Osteoblast (primary cell): Measurements from ENCODE around the gene COL4A1. TPM values are rescaled to one million over a fixed set of nuclear protein-coding genes. Genes with fewer than 3 reads are reported as not detected.

Experiments used
- DNase-seq: peaks from one replicate; pipeline ENCODE4 v3.0.0; 2011; ENCODE audit warnings: low spot score, mixed read lengths; ENCODE audit not compliant: insufficient read length; ENCODE audit errors: missing footprints
- H2AFZ ChIP-seq: 2 replicates; pipeline ENCODE4 v1.6.0; 2011; ENCODE audit warnings: mild to moderate bottlenecking, low read length
- H3K27ac ChIP-seq: 2 replicates; pipeline ENCODE4 v1.5.1; 2011; ENCODE audit warnings: mild to moderate bottlenecking, low read depth, low read length, moderate library complexity
- H3K27me3 ChIP-seq: 2 replicates; pipeline ENCODE4 v1.6.0; 2012; ENCODE audit warnings: mild to moderate bottlenecking, control low read depth, inconsistent platforms, low read length, moderate library complexity; ENCODE audit not compliant: insufficient read depth
- H3K36me3 ChIP-seq: 2 replicates; pipeline ENCODE4 v1.5.1; 2011; ENCODE audit warnings: mild to moderate bottlenecking, low read length, control low read depth, moderate library complexity; ENCODE audit not compliant: insufficient read depth
- H3K4me1 ChIP-seq: 2 replicates; pipeline ENCODE4 v1.5.1; 2011; ENCODE audit warnings: mild to moderate bottlenecking, low read length, control low read depth, moderate library complexity; ENCODE audit not compliant: insufficient read depth
- H3K4me2 ChIP-seq: 2 replicates; pipeline ENCODE4 v1.6.0; 2011; ENCODE audit warnings: mild to moderate bottlenecking, low read length; ENCODE audit not compliant: insufficient read depth
- H3K4me3 ChIP-seq: fragments of 200-600 bp; sonication (generic); 3 replicates; pipeline ENCODE4 v1.5.1; 2012; ENCODE audit warnings: mild to moderate bottlenecking, low read length, inconsistent platforms; ENCODE audit not compliant: insufficient read depth
- H3K79me2 ChIP-seq: 2 replicates; pipeline ENCODE4 v1.6.0; 2012; ENCODE audit warnings: mild to moderate bottlenecking, low read length, control low read depth, inconsistent platforms; ENCODE audit not compliant: insufficient read depth
- H3K9me3 ChIP-seq: 2 replicates; pipeline ENCODE4 v1.5.1; 2011; ENCODE audit warnings: low read depth, low read length, control low read depth
- H4K20me1 ChIP-seq: 2 replicates; pipeline ENCODE4 v1.6.0; 2012; ENCODE audit warnings: mild to moderate bottlenecking, low read length, control low read depth; ENCODE audit not compliant: insufficient read depth
- total RNA-seq: library from RNA; depleted of rRNA; stranded (reverse); fragments of >200 nt; gene quantifications from 2 replicates; pipeline ENCODE4 v1.2.3, GENCODE V29; 2012
- TF ChIP-seq, protein P1 (sequence below): IDR thresholded peaks from 2 replicates; pipeline ENCODE4 v1.5.1; 2011; ENCODE audit warnings: mild to moderate bottlenecking, low read depth, low read length, moderate library complexity; ENCODE audit errors: extremely low read depth

Gene COL4A1
- total RNA-seq, 1 donor = 412 TPM

DNA sequence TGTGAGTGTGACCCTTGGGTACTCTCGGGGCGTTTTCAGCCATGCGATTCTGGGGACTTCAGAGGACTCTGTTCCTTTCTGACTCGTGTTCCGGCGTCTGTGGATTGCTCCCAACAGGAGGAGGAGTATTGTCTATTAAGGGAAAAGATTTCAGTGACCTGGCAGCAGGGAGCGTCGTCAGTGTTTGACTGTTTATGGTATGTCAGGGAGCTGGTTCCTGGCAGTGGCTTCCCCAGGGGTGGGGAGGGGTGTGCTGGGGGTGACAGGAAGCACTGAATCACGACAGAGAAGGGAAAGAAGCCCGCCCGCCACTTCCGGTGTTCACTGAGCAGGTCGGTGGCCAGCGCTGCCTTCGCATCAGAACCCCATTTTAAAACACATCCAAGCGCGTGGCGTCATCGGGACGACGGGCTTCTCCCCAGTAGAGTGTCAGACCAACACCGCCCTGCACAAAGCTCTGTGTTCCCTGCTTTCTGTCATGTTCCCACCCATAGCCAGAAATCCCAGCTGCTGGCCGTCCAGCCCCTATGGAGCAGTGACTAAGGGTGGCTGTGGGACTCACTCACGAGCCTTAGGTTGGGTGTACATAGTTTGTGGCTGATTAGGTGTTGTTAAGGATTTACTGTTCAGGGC is 34.0 kb upstream of the COL4A1 start:
- H3K4me2 ChIP-seq = no peak overlapping the region
- H3K4me3 ChIP-seq = no peak overlapping the region
- TF ChIP-seq, protein P1, sequence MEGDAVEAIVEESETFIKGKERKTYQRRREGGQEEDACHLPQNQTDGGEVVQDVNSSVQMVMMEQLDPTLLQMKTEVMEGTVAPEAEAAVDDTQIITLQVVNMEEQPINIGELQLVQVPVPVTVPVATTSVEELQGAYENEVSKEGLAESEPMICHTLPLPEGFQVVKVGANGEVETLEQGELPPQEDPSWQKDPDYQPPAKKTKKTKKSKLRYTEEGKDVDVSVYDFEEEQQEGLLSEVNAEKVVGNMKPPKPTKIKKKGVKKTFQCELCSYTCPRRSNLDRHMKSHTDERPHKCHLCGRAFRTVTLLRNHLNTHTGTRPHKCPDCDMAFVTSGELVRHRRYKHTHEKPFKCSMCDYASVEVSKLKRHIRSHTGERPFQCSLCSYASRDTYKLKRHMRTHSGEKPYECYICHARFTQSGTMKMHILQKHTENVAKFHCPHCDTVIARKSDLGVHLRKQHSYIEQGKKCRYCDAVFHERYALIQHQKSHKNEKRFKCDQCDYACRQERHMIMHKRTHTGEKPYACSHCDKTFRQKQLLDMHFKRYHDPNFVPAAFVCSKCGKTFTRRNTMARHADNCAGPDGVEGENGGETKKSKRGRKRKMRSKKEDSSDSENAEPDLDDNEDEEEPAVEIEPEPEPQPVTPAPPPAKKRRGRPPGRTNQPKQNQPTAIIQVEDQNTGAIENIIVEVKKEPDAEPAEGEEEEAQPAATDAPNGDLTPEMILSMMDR = no peak
- H3K27me3 ChIP-seq = no peaks in the 10 kb centered on the region
- peaks cover 63% of the 10 kb centered on the region for H3K79me2 ChIP-seq
- H3K27ac ChIP-seq = peak overlapping the region; percentile 13
- no peaks in the 10 kb centered on the region for H3K9me3 ChIP-seq
- H4K20me1 ChIP-seq = peaks cover 6% of the 10 kb centered on the region
- H3K4me1 ChIP-seq = peaks cover 29% of the 10 kb centered on the region
- DNase-seq = no peak
- H3K36me3 ChIP-seq = peaks cover 32% of the 10 kb centered on the region
- no peak overlapping the region for H2AFZ ChIP-seq

DNA sequence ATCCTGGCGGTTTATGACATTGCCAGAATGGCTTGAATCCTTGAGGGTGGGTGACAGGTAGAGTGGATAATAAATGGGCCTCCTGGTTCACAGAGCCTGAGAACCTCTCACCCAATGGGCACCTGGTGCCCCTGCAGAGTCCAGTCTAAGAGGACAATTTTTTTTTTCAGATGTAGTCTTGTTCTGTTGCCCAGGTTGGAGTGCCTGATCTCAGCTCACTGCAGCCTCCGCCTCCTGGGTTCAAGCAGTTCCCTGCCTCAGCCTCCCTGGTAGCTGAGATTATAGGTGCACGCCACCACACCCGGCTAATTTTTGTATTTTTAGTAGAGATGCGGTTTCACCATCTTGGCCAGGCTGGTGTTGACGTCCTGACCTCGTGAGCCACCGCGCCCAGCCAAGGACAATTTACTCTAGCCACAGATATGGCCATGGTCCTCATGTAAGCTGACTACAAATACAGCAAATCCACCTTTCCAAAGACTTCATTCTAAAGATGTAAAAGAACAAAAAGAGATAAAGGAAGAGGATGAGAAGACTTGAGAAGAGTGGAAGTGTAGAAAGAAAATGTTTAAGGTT is 33.1 kb upstream of the COL4A1 start:
- peaks cover 6% of the 10 kb centered on the region for H4K20me1 ChIP-seq
- no peak overlapping the region for H2AFZ ChIP-seq
- H3K4me2 ChIP-seq = no peak overlapping the region
- no peak for DNase-seq
- peaks cover 61% of the 10 kb centered on the region for H3K79me2 ChIP-seq
- H3K4me3 ChIP-seq = no peak overlapping the region
- TF ChIP-seq, protein P1 = no peak
- no peaks in the 10 kb centered on the region for H3K9me3 ChIP-seq
- H3K27ac ChIP-seq = peak overlapping the region; percentile 13
- H3K4me1 ChIP-seq = peaks cover 29% of the 10 kb centered on the region
- H3K27me3 ChIP-seq = no peaks in the 10 kb centered on the region
- peaks cover 36% of the 10 kb centered on the region for H3K36me3 ChIP-seq

DNA sequence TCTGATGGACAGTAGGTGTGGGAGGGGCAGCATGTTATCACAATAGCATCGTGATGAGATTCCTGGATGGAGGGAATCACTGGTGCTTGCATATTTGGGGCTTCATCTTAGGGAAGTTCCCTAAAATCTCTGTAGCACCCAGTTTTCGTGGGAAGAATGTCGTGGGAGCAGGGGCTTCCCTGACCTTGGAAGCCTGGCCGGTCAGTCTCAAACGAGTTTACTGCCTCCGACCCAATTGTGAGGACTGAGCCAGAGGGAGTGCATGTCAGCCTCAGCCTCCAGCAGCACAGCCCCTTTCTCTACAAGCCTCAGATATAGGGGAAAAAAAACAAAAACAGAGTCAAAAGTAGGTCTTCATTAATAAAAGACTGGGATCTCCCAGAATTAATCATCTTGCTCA is 32.3 kb upstream of the COL4A1 start:
- DNase-seq = no peak
- Histone ChIP-seq H2AFZ (no peak overlapping the region), H3K27ac (peak overlapping the region; percentile 79), H3K4me2 (no peak overlapping the region), H4K20me1 (peaks cover 9% of the 10 kb centered on the region), H3K9me3 (no peaks in the 10 kb centered on the region), H3K4me1 (peaks cover 29% of the 10 kb centered on the region), H3K79me2 (peaks cover 69% of the 10 kb centered on the region), H3K27me3 (no peaks in the 10 kb centered on the region), H3K36me3 (peaks cover 40% of the 10 kb centered on the region), H3K4me3 (no peak overlapping the region)
- TF ChIP-seq, protein P1 = no peak

DNA sequence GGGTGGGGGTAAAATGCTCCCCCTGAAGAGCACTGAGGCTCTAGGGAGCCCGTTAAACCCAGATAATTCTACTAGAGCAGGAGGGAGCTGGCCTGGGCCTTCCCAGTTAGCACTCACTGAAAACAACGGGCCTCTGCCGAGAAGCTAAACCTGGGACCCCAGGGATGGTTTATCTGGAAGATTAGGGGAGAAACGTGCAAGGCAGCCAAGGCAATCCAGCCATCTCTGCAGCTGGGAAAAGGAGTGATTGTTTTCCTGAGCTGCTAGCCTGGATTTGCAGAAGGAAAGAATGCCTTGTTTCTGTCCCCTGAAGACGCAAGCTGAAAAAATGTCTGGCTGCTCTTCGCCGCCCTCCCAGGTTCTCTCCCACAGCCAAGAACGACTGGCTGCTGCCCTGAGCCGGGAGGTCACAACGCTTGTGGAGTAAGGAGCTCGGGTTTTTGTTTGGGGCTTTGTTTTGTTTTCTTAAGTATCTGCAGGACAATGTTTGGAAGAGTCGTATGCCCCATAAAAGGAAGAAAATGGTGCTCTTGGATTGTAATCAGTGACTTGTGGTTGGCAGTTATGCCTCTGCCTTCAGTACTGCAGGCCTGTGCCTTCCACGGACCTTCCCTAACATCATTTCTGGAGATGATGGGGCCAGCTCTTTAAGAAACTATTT is 31.6 kb upstream of the COL4A1 start:
- no peak overlapping the region for H3K4me3 ChIP-seq
- peaks cover 13% of the 10 kb centered on the region for H4K20me1 ChIP-seq
- TF ChIP-seq, protein P1 = no peak
- H2AFZ ChIP-seq = peak overlapping the region; percentile 23
- H3K36me3 ChIP-seq = peaks cover 43% of the 10 kb centered on the region
- H3K27me3 ChIP-seq = no peaks in the 10 kb centered on the region
- H3K9me3 ChIP-seq = no peaks in the 10 kb centered on the region
- peaks cover 29% of the 10 kb centered on the region for H3K4me1 ChIP-seq
- peaks cover 75% of the 10 kb centered on the region for H3K79me2 ChIP-seq
- no peak for DNase-seq
- peak overlapping the region; percentile 35 for H3K4me2 ChIP-seq
- H3K27ac ChIP-seq = peak overlapping the region; percentile 79
